ENCODE data around the gene YJEFN3.
A peak's percentile ranks its signal among the peaks of the same experiment; 100 is the strongest.

The YJEFN3 gene

GRCh38 chr19:19498255-19498991 lies 30.3 kb upstream of the YJEFN3 start:
- DNase-seq (ENCODE audit: low read depth in 2 of 2), result no peak

GRCh38 chr19:19499272-19499995 lies 29.3 kb upstream of the YJEFN3 start:
- no peak for DNase-seq (ENCODE audit: low read depth in 2 of 2)

- DNase-seq (ENCODE audit: low read depth in 2 of 2), result no peak
Observed at GRCh38 chr19:19500975-19501644, 27.6 kb upstream of the YJEFN3 start.

GRCh38 chr19:19501798-19502197 lies 26.9 kb upstream of the YJEFN3 start:
- DNase-seq (ENCODE audit: low read depth in 2 of 2), result no peak

GRCh38 chr19:19502281-19502680 lies 26.4 kb upstream of the YJEFN3 start:
- DNase-seq (ENCODE audit: low read depth in 2 of 2), result no peak

GRCh38 chr19:19502808-19503602 lies 25.7 kb upstream of the YJEFN3 start:
- no peak for DNase-seq (ENCODE audit: low read depth in 2 of 2)

GRCh38 chr19:19504754-19505668 lies 23.7 kb upstream of the YJEFN3 start:
- no peak for DNase-seq (ENCODE audit: low read depth in 2 of 2)

- DNase-seq (ENCODE audit: low read depth in 2 of 2), result no peak
Observed at GRCh38 chr19:19505669-19506326, 22.9 kb upstream of the YJEFN3 start.

- DNase-seq (ENCODE audit: low read depth in 2 of 2), result no peak
Observed at GRCh38 chr19:19506592-19506991, 22.1 kb upstream of the YJEFN3 start.

- DNase-seq (ENCODE audit: low read depth in 2 of 2), result no peak
Observed at GRCh38 chr19:19507354-19507753, 21.4 kb upstream of the YJEFN3 start.

GRCh38 chr19:19508217-19508616 lies 20.5 kb upstream of the YJEFN3 start:
- DNase-seq (ENCODE audit: low read depth in 2 of 2), result no peak

- DNase-seq (ENCODE audit: low read depth in 2 of 2), result no peak
Observed at GRCh38 chr19:19510432-19510831, 18.3 kb upstream of the YJEFN3 start.

- DNase-seq (ENCODE audit: low read depth in 2 of 2), result no peak
Observed at GRCh38 chr19:19513682-19514081, 15.0 kb upstream of the YJEFN3 start.

GRCh38 chr19:19514215-19514657 lies 14.5 kb upstream of the YJEFN3 start:
- no peak for DNase-seq (ENCODE audit: low read depth in 2 of 2)

- no peak for DNase-seq (ENCODE audit: low read depth in 2 of 2)
Observed at GRCh38 chr19:19514881-19515641, 13.7 kb upstream of the YJEFN3 start, which contains the start of gene TSSK6. Gene TSSK6 (minus strand): TSS chr19:19515548. CDS start chr19:19515427, 121 bp downstream.

GRCh38 chr19:19515642-19516519 lies 12.8 kb upstream of the YJEFN3 start, which contains the start of gene NDUFA13:
Gene NDUFA13 (plus strand): TSS chr19:19516225. CDS start chr19:19516239, 14 bp downstream.
- DNase-seq (ENCODE audit: low read depth in 2 of 2), result peak; percentile 81 to 88

- DNase-seq (ENCODE audit: low read depth in 2 of 2), result no peak
Observed at GRCh38 chr19:19517235-19517619, 11.5 kb upstream of the YJEFN3 start.

GRCh38 chr19:19520989-19521388 lies 7.7 kb upstream of the YJEFN3 start:
- DNase-seq (ENCODE audit: low read depth in 2 of 2), result no peak
